Stomach (tissue), 4 donors: ENCODE measurements around the gene NDUFS1.

Source experiments
- EP300 ChIP-seq: sonication (generic); formaldehyde crosslinking; IDR thresholded peaks from one replicate; pipeline ENCODE4 v1.6.1; 2017; ENCODE audit warnings: antibody characterized with exemption
- POLR2A ChIP-seq, 4 donors: fragments of 450-650 bp; IDR thresholded peaks; one replicate each; pipeline ENCODE4 v1.6.1; 2016; ENCODE audit warnings: antibody characterized with exemption in 4 of 4, control low read depth in 2 of 4, mild to moderate bottlenecking in 1 of 4, moderate library complexity in 1 of 4
- POLR2AphosphoS5 ChIP-seq, 3 donors: sonication (generic); formaldehyde crosslinking; IDR thresholded peaks; one replicate each; pipeline ENCODE4 v1.6.1; 2016; ENCODE audit warnings: antibody characterized with exemption in 3 of 3
- TF ChIP-seq, protein P1 (sequence below), 7 experiments: fragments of 450-650 bp in 4 of 7; fragments of 200-600 bp in 3 of 7; sonication (generic) in 3 of 7; IDR thresholded peaks; one replicate each; pipeline ENCODE4 v1.5.1; 2016 to 2019; ENCODE audit warnings: antibody characterized with exemption in 7 of 7, control low read depth in 2 of 7, mild to moderate bottlenecking in 1 of 7

DNA sequence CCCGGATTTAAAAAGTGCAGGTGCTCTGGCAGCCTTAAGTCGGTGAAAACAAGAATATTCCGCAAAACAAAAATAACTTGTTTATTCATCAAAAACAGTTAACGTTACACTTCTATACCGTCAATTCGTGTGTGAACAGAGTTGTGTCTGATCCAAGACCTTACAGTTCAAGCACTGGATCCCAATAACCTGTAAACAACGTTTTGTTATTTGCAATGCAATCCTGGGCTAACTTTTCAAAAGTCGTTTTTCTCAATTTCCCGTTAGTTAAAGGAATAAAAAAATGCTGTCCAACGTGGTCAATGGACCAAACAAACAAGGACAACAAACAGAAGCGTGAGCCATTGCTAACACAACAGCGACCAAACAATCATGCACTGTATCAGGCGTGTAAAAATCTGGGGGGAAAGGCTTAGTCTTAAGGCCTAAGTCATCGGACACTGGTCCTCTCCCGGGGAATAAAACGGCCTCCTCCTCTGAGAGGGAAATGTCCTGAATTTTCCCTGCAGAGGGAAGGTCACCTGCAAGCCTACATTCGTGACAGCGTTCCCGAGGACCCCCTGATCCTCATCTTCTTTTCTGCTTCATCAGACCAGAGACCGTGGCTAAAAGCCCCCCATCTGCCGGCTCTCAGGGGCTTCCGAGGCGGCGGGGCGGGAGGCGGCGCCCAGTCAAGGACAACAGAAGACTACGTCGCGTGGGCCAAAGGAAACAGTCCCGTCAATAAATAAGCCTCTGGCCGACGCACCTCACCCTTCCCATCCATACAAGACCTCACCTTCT, 490 bp downstream of the NDUFS1 start:
- no peak for TF ChIP-seq POLR2A (IDR thresholded peaks at IDR 0.05)
- TF ChIP-seq POLR2AphosphoS5 (IDR thresholded peaks at IDR 0.05), result no peak
- TF ChIP-seq, protein P1, sequence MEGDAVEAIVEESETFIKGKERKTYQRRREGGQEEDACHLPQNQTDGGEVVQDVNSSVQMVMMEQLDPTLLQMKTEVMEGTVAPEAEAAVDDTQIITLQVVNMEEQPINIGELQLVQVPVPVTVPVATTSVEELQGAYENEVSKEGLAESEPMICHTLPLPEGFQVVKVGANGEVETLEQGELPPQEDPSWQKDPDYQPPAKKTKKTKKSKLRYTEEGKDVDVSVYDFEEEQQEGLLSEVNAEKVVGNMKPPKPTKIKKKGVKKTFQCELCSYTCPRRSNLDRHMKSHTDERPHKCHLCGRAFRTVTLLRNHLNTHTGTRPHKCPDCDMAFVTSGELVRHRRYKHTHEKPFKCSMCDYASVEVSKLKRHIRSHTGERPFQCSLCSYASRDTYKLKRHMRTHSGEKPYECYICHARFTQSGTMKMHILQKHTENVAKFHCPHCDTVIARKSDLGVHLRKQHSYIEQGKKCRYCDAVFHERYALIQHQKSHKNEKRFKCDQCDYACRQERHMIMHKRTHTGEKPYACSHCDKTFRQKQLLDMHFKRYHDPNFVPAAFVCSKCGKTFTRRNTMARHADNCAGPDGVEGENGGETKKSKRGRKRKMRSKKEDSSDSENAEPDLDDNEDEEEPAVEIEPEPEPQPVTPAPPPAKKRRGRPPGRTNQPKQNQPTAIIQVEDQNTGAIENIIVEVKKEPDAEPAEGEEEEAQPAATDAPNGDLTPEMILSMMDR (IDR thresholded peaks at IDR 0.05), result no peak
- no peak for TF ChIP-seq EP300
